ENCODE results near the gene ABL1.

GRCh38 chr9:130877300-130877699, 42.2 kb downstream of the ABL1 start:
- no peak for TF ChIP-seq CTCF (conservative IDR thresholded peaks at IDR 0.05)
- TF ChIP-seq ZFX (IDR thresholded peaks at IDR 0.05) = no peak

Data from C4-2B (cell line).